ENCODE results near the gene ZNF236. TPM values are rescaled to one million over a fixed set of nuclear protein-coding genes. Genes with fewer than 3 reads are reported as not detected.

The ZNF236 gene
- total and polyA plus RNA-seq, 2 of the 13 experiments (the other 11 are each of a cell fraction or from before 2014, with no cell fraction given), result 3.0 to 7.2 TPM

DNA sequence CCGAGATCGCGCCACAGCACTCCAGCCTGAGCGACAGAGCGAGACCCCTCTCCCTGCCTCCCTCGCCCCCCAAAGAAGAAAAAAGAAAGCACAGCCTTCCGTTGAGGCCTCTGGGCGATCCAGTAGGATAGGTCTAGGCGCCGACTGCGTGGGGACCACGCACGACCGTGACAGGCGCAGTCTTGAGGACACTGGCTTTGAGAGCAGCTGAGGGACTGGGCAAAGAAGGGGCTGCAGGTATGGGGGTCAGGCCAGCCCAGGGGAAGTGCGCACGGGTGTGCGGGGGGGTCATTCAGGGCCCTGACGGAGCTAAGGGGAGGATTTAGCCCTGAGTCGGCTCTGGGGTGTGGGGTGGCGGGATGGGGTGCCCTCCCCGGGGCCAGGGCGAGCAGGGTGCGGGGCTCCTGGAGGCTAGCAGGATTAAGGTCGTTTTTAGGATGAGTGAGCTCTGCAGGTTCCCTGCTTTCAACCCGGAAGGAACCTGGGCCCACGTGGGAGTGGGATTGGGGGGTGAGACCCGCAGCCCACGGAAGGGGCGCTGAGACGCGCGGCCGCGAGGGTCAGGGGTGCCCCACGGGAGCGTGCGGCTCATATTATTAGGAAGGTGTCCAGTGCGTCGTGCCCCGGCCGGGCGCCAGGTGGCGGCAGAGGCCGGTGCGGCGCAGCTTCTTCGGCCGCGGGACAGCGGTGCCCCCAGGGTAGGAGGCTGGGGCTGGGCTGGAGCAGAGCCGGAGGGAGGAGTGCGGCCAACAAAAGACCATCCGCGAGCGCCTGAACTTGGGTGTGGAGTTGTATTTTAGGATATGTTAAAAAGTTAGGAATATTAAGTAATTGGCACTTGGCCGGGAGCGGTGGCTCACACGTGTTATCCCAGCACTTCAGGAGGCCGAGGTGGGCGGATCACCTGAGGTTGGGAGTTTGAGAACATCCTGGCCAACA is 20.5 kb upstream of the ZNF236 start (continued):
- no peak for TF ChIP-seq ZNF550 (CRISPR knock-in tag; IDR thresholded peaks at IDR 0.05; ENCODE audit: borderline replicate concordance)
- no peak for TF ChIP-seq SOX5 (CRISPR knock-in tag; IDR thresholded peaks at IDR 0.05; ENCODE audit: borderline replicate concordance)
- no peak for TF ChIP-seq ZNF747 (CRISPR knock-in tag; IDR thresholded peaks at IDR 0.05; ENCODE audit: borderline replicate concordance)
- TF ChIP-seq RXRB (CRISPR knock-in tag; IDR thresholded peaks at IDR 0.05; ENCODE audit: borderline replicate concordance), result peak; percentile 23; the same call in 1 of the 2 replicates
- no peak for TF ChIP-seq HCFC1 (IDR thresholded peaks at IDR 0.05; ENCODE audit: low read depth, low read length)
- peak; percentile 27; the same call in 1 of the 2 replicates for TF ChIP-seq ZNF563 (CRISPR knock-in tag; IDR thresholded peaks at IDR 0.05)
- no peak for TF ChIP-seq PBX3 (CRISPR knock-in tag; IDR thresholded peaks at IDR 0.05; ENCODE audit: borderline replicate concordance)
- TF ChIP-seq UBTF (CRISPR knock-in tag; IDR thresholded peaks at IDR 0.05), result peak; percentile 48
- no peak for TF ChIP-seq NFATC3 (CRISPR knock-in tag; IDR thresholded peaks at IDR 0.05)
- TF ChIP-seq ZBTB21 (CRISPR knock-in tag; IDR thresholded peaks at IDR 0.05), result no peak
- TF ChIP-seq MEF2D (CRISPR knock-in tag; IDR thresholded peaks at IDR 0.05), result no peak
- TF ChIP-seq ZNF619 (CRISPR knock-in tag; IDR thresholded peaks at IDR 0.05), result no peak
- TF ChIP-seq FOSL2 (CRISPR knock-in tag; IDR thresholded peaks at IDR 0.05), result no peak
- no peak for TF ChIP-seq GLMP (CRISPR knock-in tag; IDR thresholded peaks at IDR 0.05; ENCODE audit: borderline replicate concordance)
- no peak for TF ChIP-seq ZNF124 (CRISPR knock-in tag; IDR thresholded peaks at IDR 0.05)
- TF ChIP-seq ZNF138 (CRISPR knock-in tag; IDR thresholded peaks at IDR 0.05; ENCODE audit: low read depth), result no peak
- no peak for TF ChIP-seq ZNF672 (CRISPR knock-in tag; IDR thresholded peaks at IDR 0.05)
- TF ChIP-seq ZFY (CRISPR knock-in tag; IDR thresholded peaks at IDR 0.05), result peak; percentile 27; the same call in 1 of the 2 replicates
- TF ChIP-seq FOSL1 (CRISPR knock-in tag; IDR thresholded peaks at IDR 0.05; ENCODE audit: borderline replicate concordance), result no peak
- no peak for TF ChIP-seq FLYWCH1 (CRISPR knock-in tag; IDR thresholded peaks at IDR 0.05)
- no peak for TF ChIP-seq ESRRA (CRISPR knock-in tag; IDR thresholded peaks at IDR 0.05; ENCODE audit: low read depth)
- no peak for TF ChIP-seq CAMTA2 (CRISPR knock-in tag; IDR thresholded peaks at IDR 0.05; ENCODE audit: borderline replicate concordance)
- no peak for TF ChIP-seq ZNF12 (CRISPR knock-in tag; IDR thresholded peaks at IDR 0.05)
- no peak for TF ChIP-seq PCBP1 (IDR thresholded peaks at IDR 0.05; ENCODE audit: borderline replicate concordance, low read depth, low read length)
- TF ChIP-seq MXD4 (CRISPR knock-in tag; IDR thresholded peaks at IDR 0.05), result no peak
- no peak for TF ChIP-seq YEATS2 (CRISPR knock-in tag; IDR thresholded peaks at IDR 0.05; ENCODE audit: borderline replicate concordance)
- peak; percentile 45; the same call in 1 of the 2 replicates for TF ChIP-seq ZNF709 (CRISPR knock-in tag; IDR thresholded peaks at IDR 0.05)
- 0 out of 2 replicates have a peak, but pooled peaks have one; percentile 37 for TF ChIP-seq IRF2 (CRISPR knock-in tag; IDR thresholded peaks at IDR 0.05)
